Lung (tissue), 12 donors: ENCODE results near the gene NANOS1. TPM values are rescaled to one million over a fixed set of nuclear protein-coding genes. Genes with fewer than 3 reads are reported as not detected.

ENCODE experiments used
- ATAC-seq: fragments of 200-7000 bp; cut with Tn5 transposase; one replicate; pipeline ENCODE4 v1.9.1; 2020; ENCODE audit warnings: moderate number of reproducible peaks; ENCODE audit not compliant: insufficient read depth, low FRiP score
- DNase-seq, 3 donors: peaks; one replicate each; pipeline ENCODE4 v3.0.0-alpha.2; 2013 to 2017
- H3K27ac ChIP-seq, 2 donors: one replicate each; pipeline ENCODE4 v1.5.1; 2013; ENCODE audit warnings: mild to moderate bottlenecking in 2 of 2, moderate library complexity in 2 of 2, control low read depth in 1 of 2, inconsistent platforms in 1 of 2, low read depth in 1 of 2, low read length in 1 of 2
- H3K27me3 ChIP-seq, 3 donors: one replicate each; pipeline ENCODE4 v1.5.1; 2013; ENCODE audit warnings: low read length in 2 of 3; ENCODE audit not compliant: control insufficient read depth in 3 of 3, insufficient read depth in 3 of 3
- H3K36me3 ChIP-seq, 4 donors: one replicate each; pipeline ENCODE4 v1.5.1; 2013; ENCODE audit warnings: low read length in 4 of 4, mild to moderate bottlenecking in 1 of 4, moderate library complexity in 1 of 4; ENCODE audit not compliant: control insufficient read depth in 4 of 4, insufficient read depth in 4 of 4
- H3K4me1 ChIP-seq, 5 donors: one replicate each; pipeline ENCODE4 v1.5.1; 2013; ENCODE audit warnings: low read length in 5 of 5, mild to moderate bottlenecking in 2 of 5, moderate library complexity in 1 of 5; ENCODE audit not compliant: control insufficient read depth in 5 of 5, insufficient read depth in 5 of 5
- H3K4me3 ChIP-seq: one replicate; pipeline ENCODE4 v1.5.1; 2013; ENCODE audit warnings: mild to moderate bottlenecking, control low read depth, moderate library complexity
- H3K9ac ChIP-seq, 2 donors: one replicate each; pipeline ENCODE4 v1.5.1; 2013; ENCODE audit warnings: low read length in 2 of 2, control low read depth in 1 of 2; ENCODE audit not compliant: insufficient read depth in 1 of 2
- H3K9me3 ChIP-seq, 4 donors: one replicate each; pipeline ENCODE4 v1.5.1; 2013; ENCODE audit warnings: low read length in 3 of 4, mild to moderate bottlenecking in 1 of 4, moderate library complexity in 1 of 4; ENCODE audit not compliant: control insufficient read depth in 4 of 4, insufficient read depth in 3 of 4
- WGBS, 2 donors: extraction: QIAGEN DNeasy Blood & Tissue Kit; methylation state at CpG; one replicate each; pipeline ENCODE4 v1.1.7; 2013; 5-methylcytosine and 5-hydroxymethylcytosine counted together
- polyA plus RNA-seq, 2 donors: library from polyadenylated mRNA; stranded (reverse); fragments of 200-250 nt; gene quantifications; one replicate each; pipeline ENCODE4 v1.2.1, GENCODE V29; 2013
- total RNA-seq, 2 donors: library from RNA; depleted of rRNA in 1 of 2; stranded (reverse); fragments of >200 nt in 1 of 2; gene quantifications; one replicate each; pipeline ENCODE4 v1.2.1, GENCODE V29; 2014 to 2021
- TF ChIP-seq, protein P1 (sequence below): IDR thresholded peaks from 2 replicates; pipeline ENCODE4 v1.5.1; 2012; ENCODE audit warnings: mild to moderate bottlenecking; ENCODE audit errors: control extremely low read depth, extremely low read depth
- donor health status: control.
- donor health status: control.
- donor health status: Bipolar disorder and iron deficiency.
- donor health status: healthy.
- donor health status: DM: yes; HTN: yes; CAD: no.

The NANOS1 gene
- total and polyA plus RNA-seq, 4 donors = 0.73 to 1.4 (median 0.82) TPM

DNA sequence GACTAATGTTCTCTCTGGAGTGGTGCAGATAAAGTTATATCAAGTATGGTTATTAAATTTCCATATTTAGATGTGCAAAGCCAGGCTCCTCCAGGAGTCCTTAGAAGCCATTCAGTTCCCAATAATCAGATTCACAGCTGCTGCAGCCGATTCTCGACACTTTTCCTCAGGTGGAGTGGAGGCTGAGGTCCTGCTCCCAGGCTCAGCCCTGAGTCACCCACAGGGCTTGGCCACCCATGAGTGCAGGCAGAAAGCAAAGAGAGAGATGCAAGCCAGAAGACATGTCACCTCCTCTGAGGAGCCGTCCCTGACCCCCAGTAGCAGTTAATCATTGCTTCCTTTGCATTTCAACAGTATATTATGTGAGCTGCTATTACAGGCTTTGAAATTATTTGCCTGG, 36.3 kb upstream of the NANOS1 start:
- ATAC-seq (no peak), DNase-seq (no peak)
- peaks cover 0 to 3% (median 0%) of the 10 kb centered on the region in 4 donors for H3K9me3 ChIP-seq
- no peaks in the 10 kb centered on the region for H3K36me3 ChIP-seq
- TF ChIP-seq, protein P1, sequence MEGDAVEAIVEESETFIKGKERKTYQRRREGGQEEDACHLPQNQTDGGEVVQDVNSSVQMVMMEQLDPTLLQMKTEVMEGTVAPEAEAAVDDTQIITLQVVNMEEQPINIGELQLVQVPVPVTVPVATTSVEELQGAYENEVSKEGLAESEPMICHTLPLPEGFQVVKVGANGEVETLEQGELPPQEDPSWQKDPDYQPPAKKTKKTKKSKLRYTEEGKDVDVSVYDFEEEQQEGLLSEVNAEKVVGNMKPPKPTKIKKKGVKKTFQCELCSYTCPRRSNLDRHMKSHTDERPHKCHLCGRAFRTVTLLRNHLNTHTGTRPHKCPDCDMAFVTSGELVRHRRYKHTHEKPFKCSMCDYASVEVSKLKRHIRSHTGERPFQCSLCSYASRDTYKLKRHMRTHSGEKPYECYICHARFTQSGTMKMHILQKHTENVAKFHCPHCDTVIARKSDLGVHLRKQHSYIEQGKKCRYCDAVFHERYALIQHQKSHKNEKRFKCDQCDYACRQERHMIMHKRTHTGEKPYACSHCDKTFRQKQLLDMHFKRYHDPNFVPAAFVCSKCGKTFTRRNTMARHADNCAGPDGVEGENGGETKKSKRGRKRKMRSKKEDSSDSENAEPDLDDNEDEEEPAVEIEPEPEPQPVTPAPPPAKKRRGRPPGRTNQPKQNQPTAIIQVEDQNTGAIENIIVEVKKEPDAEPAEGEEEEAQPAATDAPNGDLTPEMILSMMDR = no peak
- H3K9ac ChIP-seq = no peak overlapping the region
- H3K4me3 ChIP-seq = no peak overlapping the region
- WGBS, 2 donors = 89 to 91% methylated on average over 3 of the region's 3 CpGs
- H3K27me3 ChIP-seq = no peaks in the 10 kb centered on the region
- H3K27ac ChIP-seq = no peak overlapping the region
- no peaks in the 10 kb centered on the region for H3K4me1 ChIP-seq

DNA sequence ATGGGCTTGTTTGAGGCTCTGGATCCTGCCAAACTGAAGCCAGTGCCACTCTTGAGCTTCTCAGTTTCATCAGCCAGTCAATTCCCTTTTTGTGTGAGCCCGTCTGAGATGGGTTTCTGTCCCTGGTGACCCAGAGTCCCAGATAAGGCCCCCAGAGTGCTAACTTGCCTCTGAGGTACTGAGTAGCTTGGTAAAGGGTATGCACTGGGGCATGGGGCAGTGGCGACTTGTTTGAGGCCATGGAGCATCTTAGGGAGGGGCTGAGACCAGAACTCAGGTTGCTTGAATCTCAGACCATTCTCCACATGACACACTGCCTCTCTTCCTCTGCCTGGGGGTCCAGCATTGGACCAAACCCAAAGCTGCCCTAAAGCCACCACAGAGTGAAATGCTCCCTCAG, 35.2 kb upstream of the NANOS1 start:
- WGBS, 2 donors = 81% methylated on average over 2 of the region's 2 CpGs

GRCh38 chr10:118995739-118996138, 33.8 kb upstream of the NANOS1 start:
- DNase-seq (no peak), ATAC-seq (no peak)
- no peaks in the 10 kb centered on the region for H3K36me3 ChIP-seq
- H3K4me3 ChIP-seq = no peak overlapping the region
- no peaks in the 10 kb centered on the region for H3K27me3 ChIP-seq
- no peaks in the 10 kb centered on the region for H3K9me3 ChIP-seq
- TF ChIP-seq, protein P1 = no peak
- H3K27ac ChIP-seq = no peak overlapping the region
- WGBS, 2 donors = 90 to 93% methylated on average over 10 of the region's 10 CpGs
- H3K4me1 ChIP-seq = peaks cover 0 to under 1% (median 0%) of the 10 kb centered on the region in 5 donors
- H3K9ac ChIP-seq = no peak overlapping the region

More for the DNA sequence above, 35.2 kb upstream of the NANOS1 start:
- H3K9ac ChIP-seq = no peak overlapping the region
- H3K4me3 ChIP-seq = no peak overlapping the region
- peaks cover 0 to 3% (median 0%) of the 10 kb centered on the region in 4 donors for H3K9me3 ChIP-seq
- H3K4me1 ChIP-seq = no peaks in the 10 kb centered on the region
- H3K36me3 ChIP-seq = no peaks in the 10 kb centered on the region
- ATAC-seq = no peak
- DNase-seq = no peak
- H3K27me3 ChIP-seq = no peaks in the 10 kb centered on the region
- TF ChIP-seq, protein P1 = no peak
- H3K27ac ChIP-seq = no peak overlapping the region

DNA sequence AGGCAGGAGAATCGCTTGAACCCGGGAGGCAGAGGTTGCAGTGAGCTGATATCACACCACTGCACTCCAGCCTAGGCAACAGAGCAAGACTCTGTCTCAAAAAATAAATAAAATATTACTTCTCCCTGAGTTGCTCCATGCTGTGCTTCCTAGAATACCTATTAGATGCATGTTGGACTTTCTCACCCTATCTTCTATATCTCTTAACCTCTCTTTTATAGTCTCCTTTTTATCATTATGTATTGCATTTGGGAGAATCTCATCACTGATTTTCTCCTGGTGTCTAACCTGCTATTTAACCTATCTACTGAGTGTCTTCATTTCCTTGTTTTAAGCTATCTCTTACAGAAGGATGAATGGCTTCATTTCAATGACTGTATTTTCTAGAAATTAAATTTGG, 32.1 kb upstream of the NANOS1 start:
- Histone ChIP-seq H3K9ac (no peak overlapping the region), H3K4me1 (peaks cover 0 to 2% (median 0%) of the 10 kb centered on the region in 5 donors), H3K9me3 (no peaks in the 10 kb centered on the region), H3K27ac (no peak overlapping the region), H3K27me3 (no peaks in the 10 kb centered on the region), H3K4me3 (no peak overlapping the region), H3K36me3 (no peaks in the 10 kb centered on the region)
- ATAC-seq (no peak), DNase-seq (no peak)
- TF ChIP-seq, protein P1 = no peak
- 91 to 97% methylated on average over 2 of the region's 2 CpGs for WGBS, 2 donors
